Peyer's patch (tissue), 4 donors: Measurements from ENCODE around the gene SIRT6.

Experiments used
- CTCF ChIP-seq, 6 experiments: fragments of 450-650 bp in 4 of 6; fragments of 200-600 bp in 2 of 6; sonication (generic) in 1 of 6; IDR thresholded peaks; one replicate each; pipeline ENCODE4 v1.5.1; 2017 to 2019; ENCODE audit warnings: antibody characterized with exemption in 6 of 6, mild to moderate bottlenecking in 3 of 6, moderate library complexity in 1 of 6
- POLR2A ChIP-seq, 2 donors: fragments of 450-650 bp; IDR thresholded peaks; one replicate each; pipeline ENCODE4 v1.5.1; 2017; ENCODE audit warnings: antibody characterized with exemption in 2 of 2, mild to moderate bottlenecking in 2 of 2, moderate library complexity in 2 of 2

- TF ChIP-seq POLR2A (IDR thresholded peaks at IDR 0.05) (no peak), CTCF (IDR thresholded peaks at IDR 0.05) (no peak)
Measured at GRCh38 chr19:4197625-4198466, 15.5 kb upstream of the SIRT6 start.
